HEK293 (cell line): ENCODE data around the gene KLHDC10.

Experiments
- CTCF ChIP-seq: fragments of 450-650 bp; formaldehyde crosslinking; IDR thresholded peaks from 2 replicates; pipeline ENCODE4 v1.5.1; 2016; ENCODE audit warnings: missing biosample characterization, missing genetic modification characterization
- KLF7 ChIP-seq: fragments of 450-650 bp; formaldehyde crosslinking; IDR thresholded peaks from 2 replicates; pipeline ENCODE4 v1.5.1; 2016; ENCODE audit warnings: missing biosample characterization, missing genetic modification characterization, borderline replicate concordance
- ZBTB48 ChIP-seq: fragments of 450-650 bp; formaldehyde crosslinking; IDR thresholded peaks from 2 replicates; pipeline ENCODE4 v1.5.1; 2016; ENCODE audit warnings: missing biosample characterization, missing genetic modification characterization
- ZNF184 ChIP-seq: fragments of 450-650 bp; IDR thresholded peaks from 2 replicates; pipeline ENCODE4 v1.5.1; 2018; ENCODE audit warnings: missing biosample characterization, mild to moderate bottlenecking, missing genetic modification characterization
- ZNF37A ChIP-seq: fragments of 450-650 bp; IDR thresholded peaks from 2 replicates; pipeline ENCODE4 v1.5.1; 2018; ENCODE audit warnings: missing biosample characterization, missing genetic modification characterization
- ZNF501 ChIP-seq: fragments of 450-650 bp; formaldehyde crosslinking; IDR thresholded peaks from 2 replicates; pipeline ENCODE4 v1.5.1; 2016; ENCODE audit warnings: missing biosample characterization, missing genetic modification characterization
- ZNF555 ChIP-seq: fragments of 450-650 bp; formaldehyde crosslinking; conservative IDR thresholded peaks from 2 replicates; pipeline ENCODE4 v1.5.1; 2017; ENCODE audit warnings: missing biosample characterization, mild to moderate bottlenecking, missing genetic modification characterization, inconsistent platforms
- ZNF621 ChIP-seq: fragments of 450-650 bp; formaldehyde crosslinking; IDR thresholded peaks from 2 replicates; pipeline ENCODE4 v1.5.1; 2017; ENCODE audit warnings: missing biosample characterization, missing genetic modification characterization
- ZNF76 ChIP-seq: fragments of 450-650 bp; formaldehyde crosslinking; IDR thresholded peaks from 2 replicates; pipeline ENCODE4; 2016; ENCODE audit warnings: low read depth, missing biosample characterization, missing genetic modification characterization, borderline replicate concordance
- ZNF837 ChIP-seq: fragments of 450-650 bp; formaldehyde crosslinking; IDR thresholded peaks from 2 replicates; pipeline ENCODE4 v1.5.1; 2016; ENCODE audit warnings: missing biosample characterization, missing genetic modification characterization
- ZSCAN23 ChIP-seq: fragments of 450-650 bp; formaldehyde crosslinking; IDR thresholded peaks from 2 replicates; pipeline ENCODE4 v1.5.1; 2016; ENCODE audit warnings: missing biosample characterization, missing genetic modification characterization
- ZSCAN5A ChIP-seq: fragments of 450-650 bp; formaldehyde crosslinking; IDR thresholded peaks from 2 replicates; pipeline ENCODE4 v1.5.1; 2016; ENCODE audit warnings: missing biosample characterization, missing genetic modification characterization
- TF ChIP-seq, protein P1 (sequence below): fragments of 450-650 bp; formaldehyde crosslinking; IDR thresholded peaks from 2 replicates; pipeline ENCODE4 v1.5.1; 2016; ENCODE audit warnings: missing biosample characterization, missing genetic modification characterization, low read depth

DNA sequence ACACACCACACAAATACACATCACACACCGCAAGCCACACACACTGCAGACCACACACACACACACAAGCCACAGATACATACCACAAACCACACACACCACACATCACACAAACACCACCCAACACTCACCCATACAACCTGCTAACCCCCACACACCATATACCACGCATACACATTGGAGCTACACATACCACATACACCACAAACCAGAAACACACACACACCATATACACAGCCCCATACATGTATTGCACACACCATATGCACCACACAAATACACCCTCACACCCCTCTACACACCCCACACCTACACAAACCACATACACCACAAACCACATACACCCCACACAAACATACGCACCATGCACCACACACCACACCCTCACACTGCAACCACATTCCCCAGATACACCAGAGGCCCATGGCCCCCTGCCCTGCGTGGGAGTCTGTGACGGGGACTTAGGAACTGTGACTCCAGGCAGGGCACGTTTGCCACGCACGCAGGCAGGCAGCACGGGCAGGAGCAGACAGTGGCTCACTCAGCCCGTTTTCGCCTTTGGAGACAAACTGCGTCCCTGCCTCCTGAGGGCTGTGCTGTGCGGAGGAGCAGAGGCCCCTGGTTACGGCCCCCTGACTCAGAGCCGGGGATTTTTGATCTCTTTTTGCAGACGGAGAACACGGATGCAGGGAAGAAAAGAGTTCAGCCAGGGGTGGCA is 82.3 kb downstream of the KLHDC10 start:
- TF ChIP-seq ZNF37A (tag by site-specific recombination) (no peak), KLF7 (tag by site-specific recombination) (no peak), ZNF501 (no peak), ZBTB48 (tag by site-specific recombination) (no peak), ZNF621 (tag by site-specific recombination) (no peak), ZNF837 (tag by site-specific recombination) (no peak), ZNF555 (no peak), CTCF (tag by site-specific recombination) (no peak), ZSCAN23 (tag by site-specific recombination) (no peak), ZSCAN5A (no peak), ZNF76 (no peak), ZNF184 (tag by site-specific recombination) (no peak)
- TF ChIP-seq, protein P1, sequence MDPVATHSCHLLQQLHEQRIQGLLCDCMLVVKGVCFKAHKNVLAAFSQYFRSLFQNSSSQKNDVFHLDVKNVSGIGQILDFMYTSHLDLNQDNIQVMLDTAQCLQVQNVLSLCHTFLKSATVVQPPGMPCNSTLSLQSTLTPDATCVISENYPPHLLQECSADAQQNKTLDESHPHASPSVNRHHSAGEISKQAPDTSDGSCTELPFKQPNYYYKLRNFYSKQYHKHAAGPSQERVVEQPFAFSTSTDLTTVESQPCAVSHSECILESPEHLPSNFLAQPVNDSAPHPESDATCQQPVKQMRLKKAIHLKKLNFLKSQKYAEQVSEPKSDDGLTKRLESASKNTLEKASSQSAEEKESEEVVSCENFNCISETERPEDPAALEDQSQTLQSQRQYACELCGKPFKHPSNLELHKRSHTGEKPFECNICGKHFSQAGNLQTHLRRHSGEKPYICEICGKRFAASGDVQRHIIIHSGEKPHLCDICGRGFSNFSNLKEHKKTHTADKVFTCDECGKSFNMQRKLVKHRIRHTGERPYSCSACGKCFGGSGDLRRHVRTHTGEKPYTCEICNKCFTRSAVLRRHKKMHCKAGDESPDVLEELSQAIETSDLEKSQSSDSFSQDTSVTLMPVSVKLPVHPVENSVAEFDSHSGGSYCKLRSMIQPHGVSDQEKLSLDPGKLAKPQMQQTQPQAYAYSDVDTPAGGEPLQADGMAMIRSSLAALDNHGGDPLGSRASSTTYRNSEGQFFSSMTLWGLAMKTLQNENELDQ (tag by site-specific recombination), result no peak
